Anterior cingulate cortex (tissue), 58 donors: ENCODE measurements around the gene FBXL13.
"Not testable (repeated sequence)": the region's sequence is repeated elsewhere in the genome, so short reads cannot be mapped to it uniquely, and the experiment has no call there.

Experiments
- DNase-seq, 58 donors: peaks; one replicate each; lab custom pipeline; 2025; lab: John Stamatoyannopoulos, UW

Gene FBXL13

GRCh38 chr7:102836191-102836919 is 238.2 kb downstream of the FBXL13 start:
- DNase-seq = no peak

GRCh38 chr7:102834999-102835398 is 239.6 kb downstream of the FBXL13 start:
- no peak for DNase-seq

GRCh38 chr7:102834466-102834865 is 240.1 kb downstream of the FBXL13 start:
- no peak for DNase-seq

GRCh38 chr7:102833343-102833742 is 241.3 kb downstream of the FBXL13 start:
- DNase-seq = no peak

- DNase-seq = no peak
These were observed 241.9 kb downstream of the FBXL13 start for GRCh38 chr7:102832674-102833073.

- DNase-seq = peak in 3 of 58 donors; percentile 2 to 48 (median 12)
These were observed 244.4 kb downstream of the FBXL13 start for GRCh38 chr7:102830197-102830596.

GRCh38 chr7:102829075-102829474 is 245.5 kb downstream of the FBXL13 start:
- DNase-seq = no peak

GRCh38 chr7:102828286-102828685 is 246.3 kb downstream of the FBXL13 start:
- DNase-seq = no peak

- no peak for DNase-seq
These were observed 251.0 kb downstream of the FBXL13 start for GRCh38 chr7:102823390-102824119.

GRCh38 chr7:102821994-102822747 is 252.4 kb downstream of the FBXL13 start:
- DNase-seq = no peak

GRCh38 chr7:102819151-102819550 is 255.4 kb downstream of the FBXL13 start:
- DNase-seq = no peak

- no peak for DNase-seq
These were observed 256.7 kb downstream of the FBXL13 start for GRCh38 chr7:102817616-102818573.

GRCh38 chr7:102814025-102814471 is 260.5 kb downstream of the FBXL13 start:
- no peak for DNase-seq

- DNase-seq = no peak
These were observed 261.2 kb downstream of the FBXL13 start for GRCh38 chr7:102813191-102814024.

GRCh38 chr7:102811942-102812678 is 262.5 kb downstream of the FBXL13 start:
- DNase-seq = no peak

- DNase-seq = no peak
These were observed 263.7 kb downstream of the FBXL13 start for GRCh38 chr7:102810916-102811315.

GRCh38 chr7:102806613-102807012 is 268.0 kb downstream of the FBXL13 start:
- no peak for DNase-seq

- not testable (repeated sequence) for DNase-seq
These were observed 278.5 kb downstream of the FBXL13 start for GRCh38 chr7:102795987-102796595.
